ENCODE results near the gene C10orf53. TPM values are rescaled to one million over a fixed set of nuclear protein-coding genes. Genes with fewer than 3 reads are reported as not detected.

C10orf53 gene
- total RNA-seq, 1 donor: not detected

DNA sequence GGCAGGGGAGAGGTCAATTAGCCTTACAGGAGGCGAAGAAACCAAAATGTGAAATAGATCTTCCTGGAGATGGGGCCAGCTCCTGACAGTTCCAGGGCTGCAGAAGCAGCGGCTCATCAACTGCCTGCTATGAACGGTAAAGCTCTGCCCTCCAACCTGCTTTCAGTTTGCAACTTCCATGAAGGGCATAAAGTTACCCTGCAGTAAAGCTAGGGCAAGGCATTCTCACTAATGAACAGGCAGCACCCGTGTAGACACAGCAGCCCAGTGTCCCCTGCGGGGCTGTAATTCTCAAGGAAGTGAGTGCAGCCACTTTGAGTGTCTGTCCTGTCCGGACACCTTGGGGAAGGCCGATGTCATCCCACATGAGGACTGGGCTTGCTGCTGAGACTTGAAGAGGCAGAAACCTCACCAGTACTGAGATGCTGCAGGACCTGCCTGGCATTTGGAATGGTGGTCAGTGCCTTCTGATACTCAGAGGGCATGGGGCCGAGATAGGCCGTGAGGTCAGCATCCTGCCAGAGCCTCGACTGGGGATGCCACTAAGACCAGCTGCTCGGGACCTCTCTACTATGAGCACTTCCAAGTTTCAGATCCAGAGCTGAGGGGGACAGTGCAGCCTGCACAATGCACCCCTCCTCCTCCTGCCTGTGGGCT is 26.1 kb upstream of the C10orf53 start:
- peaks cover 24% of the 10 kb centered on the region for H3K27me3 ChIP-seq (ENCODE audit: insufficient read depth, low read length)
- TF ChIP-seq, protein P1, sequence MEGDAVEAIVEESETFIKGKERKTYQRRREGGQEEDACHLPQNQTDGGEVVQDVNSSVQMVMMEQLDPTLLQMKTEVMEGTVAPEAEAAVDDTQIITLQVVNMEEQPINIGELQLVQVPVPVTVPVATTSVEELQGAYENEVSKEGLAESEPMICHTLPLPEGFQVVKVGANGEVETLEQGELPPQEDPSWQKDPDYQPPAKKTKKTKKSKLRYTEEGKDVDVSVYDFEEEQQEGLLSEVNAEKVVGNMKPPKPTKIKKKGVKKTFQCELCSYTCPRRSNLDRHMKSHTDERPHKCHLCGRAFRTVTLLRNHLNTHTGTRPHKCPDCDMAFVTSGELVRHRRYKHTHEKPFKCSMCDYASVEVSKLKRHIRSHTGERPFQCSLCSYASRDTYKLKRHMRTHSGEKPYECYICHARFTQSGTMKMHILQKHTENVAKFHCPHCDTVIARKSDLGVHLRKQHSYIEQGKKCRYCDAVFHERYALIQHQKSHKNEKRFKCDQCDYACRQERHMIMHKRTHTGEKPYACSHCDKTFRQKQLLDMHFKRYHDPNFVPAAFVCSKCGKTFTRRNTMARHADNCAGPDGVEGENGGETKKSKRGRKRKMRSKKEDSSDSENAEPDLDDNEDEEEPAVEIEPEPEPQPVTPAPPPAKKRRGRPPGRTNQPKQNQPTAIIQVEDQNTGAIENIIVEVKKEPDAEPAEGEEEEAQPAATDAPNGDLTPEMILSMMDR (IDR thresholded peaks at IDR 0.05; ENCODE audit: extremely low read depth, low read depth, low read length): no peak
- no peaks in the 10 kb centered on the region for H4K20me1 ChIP-seq (ENCODE audit: insufficient read depth, low read length)
- H3K4me3 ChIP-seq (ENCODE audit: insufficient read depth, low read length): no peak overlapping the region
- no peak overlapping the region for H3K4me2 ChIP-seq (ENCODE audit: insufficient read depth, low read length)
- no peaks in the 10 kb centered on the region for H3K79me2 ChIP-seq (ENCODE audit: insufficient read depth, low read length)
- H3K36me3 ChIP-seq (ENCODE audit: insufficient read depth, low read length): no peaks in the 10 kb centered on the region
- no peak for DNase-seq (ENCODE audit: insufficient read length, low spot score, missing footprints)
- no peaks in the 10 kb centered on the region for H3K4me1 ChIP-seq (ENCODE audit: insufficient read depth, low read length)
- H3K27ac ChIP-seq (ENCODE audit: low read depth, low read length): no peak overlapping the region
- H2AFZ ChIP-seq (ENCODE audit: low read length): no peak overlapping the region
- H3K9me3 ChIP-seq (ENCODE audit: low read depth, low read length): no peaks in the 10 kb centered on the region

DNA sequence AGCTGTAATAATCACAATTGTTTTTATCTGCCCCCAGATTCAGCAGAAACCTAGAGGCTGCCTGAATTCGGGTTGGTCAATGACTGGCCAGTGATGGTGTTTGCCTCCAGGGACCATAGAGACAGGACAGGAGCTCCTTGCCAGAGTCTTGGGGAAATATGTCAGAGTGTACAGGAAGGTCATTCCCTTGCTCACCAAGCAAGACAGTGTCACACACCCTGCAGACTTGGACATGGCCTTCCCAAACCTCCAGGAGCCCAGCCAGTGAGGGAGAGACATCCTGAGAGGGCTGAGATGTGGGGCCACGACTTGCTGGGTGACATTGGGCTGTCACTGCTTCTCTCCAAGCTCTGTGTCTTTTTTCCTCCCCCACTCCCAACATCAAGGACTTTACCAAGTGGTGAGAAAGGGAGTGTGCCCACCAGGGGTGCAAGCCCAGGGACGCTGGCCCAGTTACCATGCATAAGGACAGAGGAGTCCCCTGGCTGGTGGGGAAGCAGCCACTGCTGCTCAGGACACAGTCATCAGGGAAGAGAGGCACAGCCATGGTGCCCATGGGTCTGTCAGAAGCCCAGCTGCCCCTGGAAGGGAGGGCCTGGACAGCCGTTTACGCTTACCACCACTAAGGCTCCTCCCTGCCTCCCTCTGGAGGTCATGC is 25.3 kb upstream of the C10orf53 start:
- Histone ChIP-seq H4K20me1 (ENCODE audit: insufficient read depth, low read length) (no peaks in the 10 kb centered on the region), H2AFZ (ENCODE audit: low read length) (no peak overlapping the region), H3K27me3 (ENCODE audit: insufficient read depth, low read length) (peaks cover 24% of the 10 kb centered on the region), H3K4me1 (ENCODE audit: insufficient read depth, low read length) (no peaks in the 10 kb centered on the region), H3K9me3 (ENCODE audit: low read depth, low read length) (no peaks in the 10 kb centered on the region), H3K79me2 (ENCODE audit: insufficient read depth, low read length) (no peaks in the 10 kb centered on the region), H3K27ac (ENCODE audit: low read depth, low read length) (no peak overlapping the region), H3K36me3 (ENCODE audit: insufficient read depth, low read length) (no peaks in the 10 kb centered on the region), H3K4me3 (ENCODE audit: insufficient read depth, low read length) (no peak overlapping the region), H3K4me2 (ENCODE audit: insufficient read depth, low read length) (no peak overlapping the region)
- TF ChIP-seq, protein P1 (IDR thresholded peaks at IDR 0.05; ENCODE audit: extremely low read depth, low read depth, low read length): no peak
- no peak for DNase-seq (ENCODE audit: insufficient read length, low spot score, missing footprints)

DNA sequence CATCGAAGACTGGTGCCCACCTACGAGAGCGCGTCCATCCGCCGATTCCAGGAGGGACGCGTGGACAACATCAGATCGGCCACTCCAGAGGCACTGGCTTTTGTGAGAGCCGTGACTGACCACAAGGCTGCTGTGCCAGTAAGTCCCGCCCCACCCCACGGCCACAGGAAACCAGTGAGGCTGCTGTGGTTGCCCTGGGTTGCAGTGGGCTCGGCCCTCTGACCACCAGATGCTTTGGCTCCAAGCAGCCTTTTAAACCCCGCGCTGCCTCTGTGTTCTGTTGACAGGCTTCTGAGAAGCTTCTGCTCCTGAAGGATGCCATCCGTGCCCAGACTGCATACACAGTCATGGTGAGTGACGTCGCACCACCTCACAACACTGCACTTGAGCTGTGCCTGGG is 24.4 kb upstream of the C10orf53 start:
- Histone ChIP-seq H3K4me2 (ENCODE audit: insufficient read depth, low read length) (no peak overlapping the region), H3K27me3 (ENCODE audit: insufficient read depth, low read length) (peaks cover 24% of the 10 kb centered on the region), H3K27ac (ENCODE audit: low read depth, low read length) (no peak overlapping the region), H3K4me3 (ENCODE audit: insufficient read depth, low read length) (no peak overlapping the region), H3K36me3 (ENCODE audit: insufficient read depth, low read length) (no peaks in the 10 kb centered on the region), H3K79me2 (ENCODE audit: insufficient read depth, low read length) (no peaks in the 10 kb centered on the region), H4K20me1 (ENCODE audit: insufficient read depth, low read length) (no peaks in the 10 kb centered on the region), H2AFZ (ENCODE audit: low read length) (peak overlapping the region; percentile 56), H3K9me3 (ENCODE audit: low read depth, low read length) (no peaks in the 10 kb centered on the region), H3K4me1 (ENCODE audit: insufficient read depth, low read length) (no peaks in the 10 kb centered on the region)
- no peak for DNase-seq (ENCODE audit: insufficient read length, low spot score, missing footprints)
- TF ChIP-seq, protein P1 (IDR thresholded peaks at IDR 0.05; ENCODE audit: extremely low read depth, low read depth, low read length): no peak

DNA sequence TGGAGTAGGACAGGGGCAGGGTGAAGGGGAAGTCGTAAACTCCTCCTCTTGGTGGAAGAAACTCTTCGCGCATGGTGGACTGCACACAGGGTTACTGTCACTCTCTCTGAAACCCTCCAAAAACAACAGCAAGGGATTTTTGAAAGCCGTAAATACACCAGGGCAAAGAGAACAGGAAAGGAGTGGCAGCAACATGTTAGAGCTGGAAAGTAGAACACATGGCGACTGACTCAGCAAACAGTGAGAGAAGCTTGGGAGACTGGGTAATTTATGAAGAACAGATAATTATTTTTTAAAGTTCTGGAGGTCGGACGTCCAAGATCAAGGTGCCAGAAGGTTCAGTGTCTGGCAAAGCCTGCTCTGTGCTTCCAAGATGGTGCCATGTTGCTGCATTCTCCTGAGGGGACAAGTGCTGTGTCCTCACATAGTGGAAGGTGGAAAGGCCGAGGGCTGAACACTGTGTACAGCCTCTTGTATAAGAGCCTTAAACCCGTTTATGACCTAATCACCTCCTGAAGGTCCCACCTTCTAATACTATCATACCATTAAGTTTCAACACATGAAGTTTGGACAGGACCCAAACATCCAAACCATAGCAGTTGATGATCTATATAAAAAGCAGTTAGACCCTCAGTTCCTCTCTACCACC is 22.5 kb upstream of the C10orf53 start:
- Histone ChIP-seq H3K79me2 (ENCODE audit: insufficient read depth, low read length) (no peaks in the 10 kb centered on the region), H3K27me3 (ENCODE audit: insufficient read depth, low read length) (peaks cover 24% of the 10 kb centered on the region), H3K4me2 (ENCODE audit: insufficient read depth, low read length) (no peak overlapping the region), H3K9me3 (ENCODE audit: low read depth, low read length) (no peaks in the 10 kb centered on the region), H3K4me1 (ENCODE audit: insufficient read depth, low read length) (no peaks in the 10 kb centered on the region), H2AFZ (ENCODE audit: low read length) (no peak overlapping the region), H3K27ac (ENCODE audit: low read depth, low read length) (no peak overlapping the region), H3K36me3 (ENCODE audit: insufficient read depth, low read length) (no peaks in the 10 kb centered on the region), H4K20me1 (ENCODE audit: insufficient read depth, low read length) (no peaks in the 10 kb centered on the region), H3K4me3 (ENCODE audit: insufficient read depth, low read length) (no peak overlapping the region)
- DNase-seq (ENCODE audit: insufficient read length, low spot score, missing footprints): no peak
- TF ChIP-seq, protein P1 (IDR thresholded peaks at IDR 0.05; ENCODE audit: extremely low read depth, low read depth, low read length): no peak
